Measurements from ENCODE around the gene BACH1.
A peak's percentile ranks its signal among the peaks of the same experiment; 100 is the strongest.

Gene BACH1

DNA sequence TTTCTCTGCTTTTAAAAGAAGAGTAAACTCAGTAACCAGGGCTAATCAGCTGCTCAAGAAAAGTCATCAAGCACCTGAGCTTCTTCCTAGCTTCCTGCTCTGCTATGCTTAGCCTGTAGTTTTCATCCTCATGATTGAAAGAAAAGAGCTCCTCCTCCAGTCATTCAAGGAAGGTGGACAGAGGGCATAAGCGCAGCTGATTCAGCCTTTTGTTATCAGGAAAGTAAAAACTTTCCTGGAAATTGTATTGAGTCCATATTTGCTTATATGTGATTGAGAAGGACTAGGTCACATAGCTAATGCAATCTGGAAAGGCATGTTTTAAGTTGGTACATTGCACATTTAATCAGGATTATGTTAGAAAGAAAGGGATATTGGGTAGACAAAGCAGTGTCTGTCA lies 8.5 kb upstream of the BACH1 start:
- TF ChIP-seq, protein P1, sequence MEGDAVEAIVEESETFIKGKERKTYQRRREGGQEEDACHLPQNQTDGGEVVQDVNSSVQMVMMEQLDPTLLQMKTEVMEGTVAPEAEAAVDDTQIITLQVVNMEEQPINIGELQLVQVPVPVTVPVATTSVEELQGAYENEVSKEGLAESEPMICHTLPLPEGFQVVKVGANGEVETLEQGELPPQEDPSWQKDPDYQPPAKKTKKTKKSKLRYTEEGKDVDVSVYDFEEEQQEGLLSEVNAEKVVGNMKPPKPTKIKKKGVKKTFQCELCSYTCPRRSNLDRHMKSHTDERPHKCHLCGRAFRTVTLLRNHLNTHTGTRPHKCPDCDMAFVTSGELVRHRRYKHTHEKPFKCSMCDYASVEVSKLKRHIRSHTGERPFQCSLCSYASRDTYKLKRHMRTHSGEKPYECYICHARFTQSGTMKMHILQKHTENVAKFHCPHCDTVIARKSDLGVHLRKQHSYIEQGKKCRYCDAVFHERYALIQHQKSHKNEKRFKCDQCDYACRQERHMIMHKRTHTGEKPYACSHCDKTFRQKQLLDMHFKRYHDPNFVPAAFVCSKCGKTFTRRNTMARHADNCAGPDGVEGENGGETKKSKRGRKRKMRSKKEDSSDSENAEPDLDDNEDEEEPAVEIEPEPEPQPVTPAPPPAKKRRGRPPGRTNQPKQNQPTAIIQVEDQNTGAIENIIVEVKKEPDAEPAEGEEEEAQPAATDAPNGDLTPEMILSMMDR (IDR thresholded peaks at IDR 0.05; ENCODE audit: control extremely low read depth, extremely low read depth, low read depth, missing control alignments): no peak
- ChIA-PET CTCF (interaction anchor here (1.1 to 3.2 kb wide), 9 partner anchors 13 to 214 kb away, joined by 4 to 14 read pairs (median 8); no protein-coding TSS in a partner anchor), POLR2A (no interaction called here)
- DNase-seq (ENCODE audit: extremely low spot score): no peak

GRCh38 chr21:29293495-29293894 lies 5.2 kb upstream of the BACH1 start:
- DNase-seq (ENCODE audit: extremely low spot score): peak; percentile 55
- POLR2A ChIA-PET: no interaction called here
- CTCF ChIA-PET: interaction anchor here (1.2 kb wide), 1 partner anchor 47 kb away, joined by 3 read pairs; no protein-coding TSS in a partner anchor
- TF ChIP-seq, protein P1 (IDR thresholded peaks at IDR 0.05; ENCODE audit: control extremely low read depth, extremely low read depth, low read depth, missing control alignments): no peak

- POLR2A ChIA-PET: no interaction called here
- TF ChIP-seq, protein P1 (IDR thresholded peaks at IDR 0.05; ENCODE audit: control extremely low read depth, extremely low read depth, low read depth, missing control alignments): no peak
- CTCF ChIA-PET: interaction anchor here (0.7 to 2.4 kb wide), 8 partner anchors 11 to 554 kb away, joined by 3 to 8 read pairs (median 3); no protein-coding TSS in a partner anchor
- DNase-seq (ENCODE audit: extremely low spot score): no peak
These were observed 3.6 kb upstream of the BACH1 start for GRCh38 chr21:29295066-29295650.

- TF ChIP-seq, protein P1 (IDR thresholded peaks at IDR 0.05; ENCODE audit: control extremely low read depth, extremely low read depth, low read depth, missing control alignments): no peak
- no peak for DNase-seq (ENCODE audit: extremely low spot score)
- POLR2A ChIA-PET: interaction anchor here (0.6 kb wide), 1 partner anchor 108 kb away, joined by 6 read pairs; no protein-coding TSS in a partner anchor
- CTCF ChIA-PET: interaction anchor here (1.4 to 2.4 kb wide), 3 partner anchors 9 to 132 kb away, joined by 3 to 8 read pairs (median 6); no protein-coding TSS in a partner anchor
These were observed 2.3 kb upstream of the BACH1 start for GRCh38 chr21:29296446-29296845.

DNA sequence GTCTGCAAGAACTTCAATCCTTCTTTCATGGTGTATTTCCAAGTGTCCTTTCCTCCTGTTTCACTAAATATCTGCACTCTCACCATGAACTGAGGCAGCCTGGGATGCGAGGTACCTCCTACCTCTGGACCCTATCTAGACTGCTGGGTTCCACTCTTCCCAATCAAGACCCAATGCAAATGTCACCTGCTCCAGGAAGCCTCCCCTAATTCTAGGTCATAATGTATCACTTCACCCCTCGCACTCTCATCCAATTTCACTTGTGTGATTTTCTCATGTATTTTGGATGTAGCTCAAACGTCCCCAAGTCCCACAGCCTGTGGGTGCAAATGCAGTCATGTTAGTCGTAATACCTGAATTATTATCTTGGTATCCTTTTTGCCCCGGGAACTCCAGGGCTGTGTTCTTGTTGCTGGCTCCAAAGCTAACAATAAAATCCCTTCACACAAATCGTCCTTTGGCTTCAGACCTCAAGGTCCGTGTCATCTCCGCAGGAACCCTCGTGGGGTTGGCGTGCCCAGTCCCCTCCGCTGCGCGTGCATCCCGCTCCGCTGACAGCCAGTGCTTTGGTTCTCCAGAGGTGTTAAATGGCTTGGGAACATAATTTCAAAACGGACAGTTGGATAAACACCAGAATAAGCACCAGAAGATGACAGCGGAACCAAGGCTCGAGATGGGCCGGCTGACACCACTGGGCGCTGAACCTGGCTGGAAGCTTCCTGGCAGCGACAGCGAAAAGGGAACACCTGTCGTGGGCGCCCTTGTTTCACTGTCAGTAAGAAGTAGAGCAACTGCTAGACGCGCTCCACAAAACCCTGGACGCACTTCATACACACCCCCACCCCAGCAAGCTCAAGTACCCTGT lies 1.0 kb upstream of the BACH1 start:
- no peak for DNase-seq (ENCODE audit: extremely low spot score)
- ChIA-PET CTCF (interaction anchor here (0.7 to 1.9 kb wide), 10 partner anchors 10 to 209 kb away, joined by 3 to 6 read pairs (median 4); no protein-coding TSS in a partner anchor), POLR2A (interaction anchor here (1.3 to 4.0 kb wide), 2 partner anchors 9 to 62 kb away, joined by 5 to 30 read pairs; no protein-coding TSS in a partner anchor)
- TF ChIP-seq, protein P1 (IDR thresholded peaks at IDR 0.05; ENCODE audit: control extremely low read depth, extremely low read depth, low read depth, missing control alignments): no peak

Measured in GM10248 (cell line).